ENCODE measurements around the gene MAST2. TPM values are rescaled to one million over a fixed set of nuclear protein-coding genes. Genes with fewer than 3 reads are reported as not detected.

The MAST2 gene
- total RNA-seq, 1 experiment from 2014 or later: 41.9 TPM

DNA sequence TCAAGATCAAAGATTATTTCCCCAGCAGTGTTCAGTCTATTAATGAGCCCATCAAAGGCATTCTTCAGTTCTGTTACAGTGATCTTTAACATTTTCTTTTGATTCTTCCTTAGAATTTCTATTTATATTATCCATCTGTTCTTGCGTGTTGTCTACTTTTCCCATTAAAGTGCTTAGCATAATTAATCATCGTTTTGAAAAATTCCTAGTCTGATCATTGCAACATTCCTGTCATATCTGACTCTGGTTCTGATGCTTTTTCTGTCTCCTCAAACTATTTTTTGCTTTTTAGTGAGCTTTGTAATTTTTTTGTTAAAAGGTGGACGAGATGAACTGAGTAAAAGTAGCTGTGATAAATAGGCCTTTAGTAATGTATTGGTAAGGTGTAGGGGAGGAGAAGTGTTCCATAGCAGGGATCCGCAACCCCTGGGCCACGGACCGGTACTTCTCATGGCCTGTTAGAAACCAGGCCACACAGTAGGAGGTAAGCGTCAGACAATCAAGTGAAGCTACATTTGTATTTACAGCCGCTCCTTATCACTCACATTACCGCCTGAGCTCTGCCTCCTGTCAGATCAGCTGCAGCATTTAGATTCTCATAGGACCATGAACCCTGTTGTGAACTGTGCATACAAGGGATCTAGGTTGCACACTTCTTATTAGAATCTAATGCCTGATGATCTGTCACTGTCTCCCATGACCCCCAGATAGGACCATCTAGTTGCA is 165.7 kb downstream of the MAST2 start:
- ChIA-PET CTCF (no interaction called here), RAD21 (ENCODE audit: low non-redundant PET in 1 of 2, low total read pairs in 2 of 2, uncharacterized antibody in 2 of 2, unreplicated experiment in 2 of 2) (no interaction called here), POLR2A (no interaction called here)
- no peaks in the 10 kb centered on the region for H4K20me1 ChIP-seq (ENCODE audit: insufficient read depth)
- no peak overlapping the region for H3K27ac ChIP-seq (ENCODE audit: low read depth, low read length)
- DNase-seq (ENCODE audit: low read depth, low spot score) (no peak), ATAC-seq (no peak)
- no peaks in the 10 kb centered on the region for H3K27me3 ChIP-seq (ENCODE audit: insufficient read depth, low read length)
- no peak overlapping the region for H2AFZ ChIP-seq (ENCODE audit: low read depth, low read length, poor library complexity, severe bottlenecking)
- no peaks in the 10 kb centered on the region; a peak in 1 of 4 replicates for H3K4me1 ChIP-seq (ENCODE audit: control insufficient read depth in 1 of 2, insufficient read depth in 2 of 2, low read length in 2 of 2)
- BruUV-seq (replicated peaks): no TSS peak
- no peak overlapping the region for H3K4me3 ChIP-seq (replicated peaks in 1 of 2; ENCODE audit: low read depth in 1 of 2, low read length in 2 of 2)
- TF ChIP-seq SIN3A (IDR thresholded peaks at IDR 0.05; ENCODE audit: low read depth): no peak
- no peak for TF ChIP-seq EGR1 (IDR thresholded peaks at IDR 0.05; ENCODE audit: low read depth)
- no peak for TF ChIP-seq FOSL1 (IDR thresholded peaks at IDR 0.05; ENCODE audit: low read depth)
- TF ChIP-seq CEBPB (IDR thresholded peaks at IDR 0.05; ENCODE audit: low read depth): no peak
- TF ChIP-seq ELF1 (IDR thresholded peaks at IDR 0.05; ENCODE audit: borderline replicate concordance, low read depth): no peak
- TF ChIP-seq YY1 (IDR thresholded peaks at IDR 0.05; ENCODE audit: extremely low read depth, insufficient replicate concordance, low read depth, low read length): no peak
- TF ChIP-seq, protein P1, sequence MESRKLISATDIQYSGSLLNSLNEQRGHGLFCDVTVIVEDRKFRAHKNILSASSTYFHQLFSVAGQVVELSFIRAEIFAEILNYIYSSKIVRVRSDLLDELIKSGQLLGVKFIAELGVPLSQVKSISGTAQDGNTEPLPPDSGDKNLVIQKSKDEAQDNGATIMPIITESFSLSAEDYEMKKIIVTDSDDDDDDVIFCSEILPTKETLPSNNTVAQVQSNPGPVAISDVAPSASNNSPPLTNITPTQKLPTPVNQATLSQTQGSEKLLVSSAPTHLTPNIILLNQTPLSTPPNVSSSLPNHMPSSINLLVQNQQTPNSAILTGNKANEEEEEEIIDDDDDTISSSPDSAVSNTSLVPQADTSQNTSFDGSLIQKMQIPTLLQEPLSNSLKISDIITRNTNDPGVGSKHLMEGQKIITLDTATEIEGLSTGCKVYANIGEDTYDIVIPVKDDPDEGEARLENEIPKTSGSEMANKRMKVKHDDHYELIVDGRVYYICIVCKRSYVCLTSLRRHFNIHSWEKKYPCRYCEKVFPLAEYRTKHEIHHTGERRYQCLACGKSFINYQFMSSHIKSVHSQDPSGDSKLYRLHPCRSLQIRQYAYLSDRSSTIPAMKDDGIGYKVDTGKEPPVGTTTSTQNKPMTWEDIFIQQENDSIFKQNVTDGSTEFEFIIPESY (IDR thresholded peaks at IDR 0.05; ENCODE audit: extremely low read depth, insufficient replicate concordance, low read length): no peak
- no peak for TF ChIP-seq EZH2 (IDR thresholded peaks at IDR 0.05)
- TF ChIP-seq POLR2A (IDR thresholded peaks at IDR 0.05; ENCODE audit: borderline replicate concordance, extremely low read depth, insufficient read depth, insufficient read length): no peak
- no peak for TF ChIP-seq TCF7L2 (IDR thresholded peaks at IDR 0.05; ENCODE audit: borderline replicate concordance, extremely low read depth, insufficient read depth, insufficient read length)
- no peak for TF ChIP-seq CBX3 (IDR thresholded peaks at IDR 0.05; ENCODE audit: low read depth)
- no peak for TF ChIP-seq REST (IDR thresholded peaks at IDR 0.05; ENCODE audit: low read depth)
- no peak for TF ChIP-seq SRF (IDR thresholded peaks at IDR 0.05; ENCODE audit: low read depth)
- no peak for TF ChIP-seq EZH2phosphoT487 (IDR thresholded peaks at IDR 0.05; ENCODE audit: borderline replicate concordance)
- TF ChIP-seq, protein P2, sequence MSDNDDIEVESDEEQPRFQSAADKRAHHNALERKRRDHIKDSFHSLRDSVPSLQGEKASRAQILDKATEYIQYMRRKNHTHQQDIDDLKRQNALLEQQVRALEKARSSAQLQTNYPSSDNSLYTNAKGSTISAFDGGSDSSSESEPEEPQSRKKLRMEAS (IDR thresholded peaks at IDR 0.05): no peak
- TF ChIP-seq POLR2AphosphoS5 (IDR thresholded peaks at IDR 0.05; ENCODE audit: low read depth, low read length): no peak
- TF ChIP-seq, protein P3, sequence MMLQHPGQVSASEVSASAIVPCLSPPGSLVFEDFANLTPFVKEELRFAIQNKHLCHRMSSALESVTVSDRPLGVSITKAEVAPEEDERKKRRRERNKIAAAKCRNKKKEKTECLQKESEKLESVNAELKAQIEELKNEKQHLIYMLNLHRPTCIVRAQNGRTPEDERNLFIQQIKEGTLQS (IDR thresholded peaks at IDR 0.05): no peak
- TF ChIP-seq CTCF (IDR thresholded peaks at IDR 0.05 in 2 of 3, conservative IDR thresholded peaks at IDR 0.05 in 1 of 3; ENCODE audit: borderline replicate concordance in 1 of 3, insufficient read depth in 1 of 3, low read depth in 2 of 3, low read length in 2 of 3): no peak
- no peak for TF ChIP-seq ZFX (IDR thresholded peaks at IDR 0.05)
- TF ChIP-seq RAD21 (IDR thresholded peaks at IDR 0.05; ENCODE audit: low read depth): no peak
- intact Hi-C loops (cut with micrococcal nuclease): no loop called here
- no peaks in the 10 kb centered on the region for H3K9me2 ChIP-seq (ENCODE audit: insufficient read depth)
- H3K4me2 ChIP-seq (ENCODE audit: low read length): no peak overlapping the region
- peaks cover 2 to 7% of the 10 kb centered on the region in 2 experiments; a peak in 1 of 4 replicates for H3K36me3 ChIP-seq (ENCODE audit: control insufficient read depth in 1 of 2, insufficient read depth in 2 of 2, low read length in 2 of 2)
- H3K9me3 ChIP-seq (ENCODE audit: control insufficient read depth in 1 of 2, insufficient read depth in 1 of 2, low read depth in 1 of 2, low read length in 2 of 2): no peaks in the 10 kb centered on the region
- H3K9ac ChIP-seq (ENCODE audit: low read length): no peak overlapping the region
- 0 out of 2 replicates have a peak, but pooled peaks cover 9% of the 10 kb centered on the region for H3K79me2 ChIP-seq (ENCODE audit: insufficient read depth, low read length)
